SK-N-SH treated with all-trans-retinoic acid at 6 μM for 48 hours (cell line): Measurements from ENCODE around the gene LRRC25.

ENCODE experiments used
- ATAC-seq: fragments of 200-7000 bp; cut with Tn5 transposase; 3 replicates; pipeline ENCODE4 v1.9.1; 2020; ENCODE audit warnings: mild to moderate bottlenecking, moderate library complexity
- ARNTL ChIP-seq: fragments of 450-650 bp; formaldehyde crosslinking; IDR thresholded peaks from 2 replicates; pipeline ENCODE4 v1.5.0; 2020; ENCODE audit warnings: low read depth, mild to moderate bottlenecking, moderate library complexity, borderline replicate concordance
- BACH2 ChIP-seq: fragments of 250-450 bp; sonication (Bioruptor Pico); IDR thresholded peaks from 2 replicates; pipeline ENCODE4 v1.9.0; 2021; ENCODE audit warnings: mild to moderate bottlenecking, borderline replicate concordance
- CSDC2 ChIP-seq: fragments of 250-450 bp; sonication (Bioruptor Pico); IDR thresholded peaks from 2 replicates; pipeline ENCODE4 v1.5.0; 2020; ENCODE audit warnings: mild to moderate bottlenecking, moderate library complexity
- ESRRG ChIP-seq: fragments of 250-450 bp; sonication (Bioruptor Pico); IDR thresholded peaks from 2 replicates; pipeline ENCODE4 v1.6.1; 2021; ENCODE audit warnings: mild to moderate bottlenecking
- GLIS3 ChIP-seq: fragments of 250-450 bp; sonication (Bioruptor Pico); IDR thresholded peaks from 2 replicates; pipeline ENCODE4 v1.5.0; 2020; ENCODE audit warnings: mild to moderate bottlenecking, moderate library complexity
- ISL1 ChIP-seq: fragments of 250-450 bp; sonication (Bioruptor Pico); IDR thresholded peaks from 2 replicates; pipeline ENCODE4 v2.1.2; 2022; ENCODE audit warnings: mild to moderate bottlenecking, moderate library complexity
- OSR1 ChIP-seq: fragments of 250-450 bp; sonication (Bioruptor Pico); IDR thresholded peaks from 2 replicates; pipeline ENCODE4 v1.8.0; 2022; ENCODE audit warnings: moderate library complexity, mild to moderate bottlenecking, inconsistent platforms
- PATZ1 ChIP-seq: fragments of 250-450 bp; sonication (Bioruptor Pico); IDR thresholded peaks from 2 replicates; pipeline ENCODE4 v1.8.0; 2020; ENCODE audit warnings: mild to moderate bottlenecking, moderate library complexity, borderline replicate concordance
- PPARA ChIP-seq: fragments of 250-450 bp; sonication (Bioruptor Pico); IDR thresholded peaks from 2 replicates; pipeline ENCODE4 v1.5.0; 2020; ENCODE audit warnings: mild to moderate bottlenecking, borderline replicate concordance
- RARB ChIP-seq: fragments of 250-450 bp; sonication (Bioruptor Pico); IDR thresholded peaks from 2 replicates; pipeline ENCODE4 v1.8.0; 2021; ENCODE audit warnings: mild to moderate bottlenecking, moderate library complexity
- SNAI2 ChIP-seq: fragments of 250-450 bp; sonication (Bioruptor Pico); IDR thresholded peaks from 2 replicates; pipeline ENCODE4 v1.5.0; 2020; ENCODE audit warnings: mild to moderate bottlenecking, moderate library complexity
- TCF4 ChIP-seq: fragments of 250-450 bp; sonication (Bioruptor Pico); IDR thresholded peaks from 2 replicates; pipeline ENCODE4 v1.8.0; 2021; ENCODE audit warnings: mild to moderate bottlenecking, moderate library complexity, borderline replicate concordance
- TOX ChIP-seq: fragments of 250-450 bp; sonication (Bioruptor Pico); IDR thresholded peaks from 2 replicates; pipeline ENCODE4 v1.8.0; 2021; ENCODE audit warnings: mild to moderate bottlenecking, moderate library complexity, borderline replicate concordance
- ZC3H10 ChIP-seq: fragments of 250-450 bp; sonication (Bioruptor Pico); IDR thresholded peaks from 2 replicates; pipeline ENCODE4 v1.5.1; 2021; ENCODE audit warnings: mild to moderate bottlenecking, moderate library complexity
- ZFP3 ChIP-seq: fragments of 250-450 bp; sonication (Bioruptor Pico); IDR thresholded peaks from 2 replicates; pipeline ENCODE4 v1.5.0; 2020; ENCODE audit warnings: mild to moderate bottlenecking, moderate library complexity
- ZFP30 ChIP-seq: fragments of 450-650 bp; formaldehyde crosslinking; IDR thresholded peaks from 2 replicates; pipeline ENCODE4 v1.5.0; 2022; ENCODE audit warnings: mild to moderate bottlenecking, moderate library complexity
- ZNF70 ChIP-seq: fragments of 450-650 bp; formaldehyde crosslinking; IDR thresholded peaks from 2 replicates; pipeline ENCODE4 v1.5.0; 2020; ENCODE audit warnings: mild to moderate bottlenecking, moderate library complexity
- ZNF8 ChIP-seq: fragments of 450-650 bp; formaldehyde crosslinking; IDR thresholded peaks from 2 replicates; pipeline ENCODE4 v1.5.0; 2020; ENCODE audit warnings: mild to moderate bottlenecking, moderate library complexity
- TF ChIP-seq, protein P1 (sequence below): fragments of 250-450 bp; sonication (Bioruptor Pico); IDR thresholded peaks from 2 replicates; pipeline ENCODE4 v1.5.1; 2021; ENCODE audit warnings: mild to moderate bottlenecking, moderate library complexity
- TF ChIP-seq, protein P2 (sequence below): fragments of 250-450 bp; sonication (Bioruptor Pico); IDR thresholded peaks from 2 replicates; pipeline ENCODE4 v1.8.0; 2021; ENCODE audit warnings: low read depth, mild to moderate bottlenecking, moderate library complexity, borderline replicate concordance

Gene LRRC25

DNA sequence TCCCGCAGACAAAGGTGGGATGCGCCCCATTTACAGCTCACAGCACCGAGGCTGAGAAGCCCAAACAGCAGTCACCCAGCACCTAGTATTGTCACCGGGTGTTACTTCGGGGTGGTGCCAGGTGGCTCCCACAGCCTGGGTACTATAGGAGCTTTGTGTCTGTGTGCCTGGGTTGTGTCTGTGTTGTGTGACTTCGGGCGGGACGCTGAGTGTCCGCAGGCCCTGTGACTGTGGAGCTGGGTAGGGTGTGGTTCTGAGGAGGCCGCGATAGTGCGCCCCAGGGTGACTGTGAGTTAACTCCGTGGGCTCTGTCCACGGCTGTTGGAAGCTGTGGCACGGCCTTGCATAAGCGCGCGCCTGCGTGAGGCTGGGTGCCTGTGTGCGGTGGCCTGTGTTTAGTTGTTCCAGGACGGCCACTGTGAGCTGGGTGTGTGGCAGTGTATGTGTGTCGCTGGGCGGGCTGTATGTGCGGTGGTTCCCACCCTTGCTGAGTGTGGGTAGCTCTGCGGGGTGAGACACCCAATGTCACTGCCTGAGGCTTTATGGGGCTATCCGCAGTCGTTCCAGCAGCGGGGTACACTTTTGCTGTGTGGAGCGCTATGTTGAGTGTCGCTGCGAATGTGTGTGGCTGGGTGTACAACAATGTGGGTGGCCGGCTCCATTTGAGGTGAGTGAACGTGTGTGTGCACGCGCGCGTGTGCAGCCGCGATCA, 21.2 kb upstream of the LRRC25 start:
- TF ChIP-seq ZFP3 (CRISPR knock-in tag), result no peak
- TF ChIP-seq ZNF8 (CRISPR knock-in tag), result no peak
- TF ChIP-seq ZNF70, result no peak
- TF ChIP-seq, protein P1, sequence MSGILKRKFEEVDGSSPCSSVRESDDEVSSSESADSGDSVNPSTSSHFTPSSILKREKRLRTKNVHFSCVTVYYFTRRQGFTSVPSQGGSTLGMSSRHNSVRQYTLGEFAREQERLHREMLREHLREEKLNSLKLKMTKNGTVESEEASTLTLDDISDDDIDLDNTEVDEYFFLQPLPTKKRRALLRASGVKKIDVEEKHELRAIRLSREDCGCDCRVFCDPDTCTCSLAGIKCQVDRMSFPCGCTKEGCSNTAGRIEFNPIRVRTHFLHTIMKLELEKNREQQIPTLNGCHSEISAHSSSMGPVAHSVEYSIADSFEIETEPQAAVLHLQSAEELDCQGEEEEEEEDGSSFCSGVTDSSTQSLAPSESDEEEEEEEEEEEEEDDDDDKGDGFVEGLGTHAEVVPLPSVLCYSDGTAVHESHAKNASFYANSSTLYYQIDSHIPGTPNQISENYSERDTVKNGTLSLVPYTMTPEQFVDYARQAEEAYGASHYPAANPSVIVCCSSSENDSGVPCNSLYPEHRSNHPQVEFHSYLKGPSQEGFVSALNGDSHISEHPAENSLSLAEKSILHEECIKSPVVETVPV, result no peak
- no peak for TF ChIP-seq ESRRG (CRISPR knock-in tag)
- no peak for TF ChIP-seq PPARA (CRISPR knock-in tag)
- no peak for TF ChIP-seq ISL1 (CRISPR knock-in tag)
- no peak for TF ChIP-seq ZC3H10
- no peak for TF ChIP-seq BACH2
- no peak for TF ChIP-seq TOX (CRISPR knock-in tag)
- TF ChIP-seq, protein P2, sequence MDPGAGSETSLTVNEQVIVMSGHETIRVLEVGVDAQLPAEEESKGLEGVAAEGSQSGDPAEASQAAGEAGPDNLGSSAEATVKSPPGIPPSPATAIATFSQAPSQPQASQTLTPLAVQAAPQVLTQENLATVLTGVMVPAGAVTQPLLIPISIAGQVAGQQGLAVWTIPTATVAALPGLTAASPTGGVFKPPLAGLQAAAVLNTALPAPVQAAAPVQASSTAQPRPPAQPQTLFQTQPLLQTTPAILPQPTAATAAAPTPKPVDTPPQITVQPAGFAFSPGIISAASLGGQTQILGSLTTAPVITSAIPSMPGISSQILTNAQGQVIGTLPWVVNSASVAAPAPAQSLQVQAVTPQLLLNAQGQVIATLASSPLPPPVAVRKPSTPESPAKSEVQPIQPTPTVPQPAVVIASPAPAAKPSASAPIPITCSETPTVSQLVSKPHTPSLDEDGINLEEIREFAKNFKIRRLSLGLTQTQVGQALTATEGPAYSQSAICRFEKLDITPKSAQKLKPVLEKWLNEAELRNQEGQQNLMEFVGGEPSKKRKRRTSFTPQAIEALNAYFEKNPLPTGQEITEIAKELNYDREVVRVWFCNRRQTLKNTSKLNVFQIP (CRISPR knock-in tag), result no peak
- TF ChIP-seq SNAI2 (CRISPR knock-in tag), result no peak
- no peak for TF ChIP-seq ARNTL (CRISPR knock-in tag)
- no peak for TF ChIP-seq TCF4 (CRISPR knock-in tag)
- TF ChIP-seq GLIS3 (CRISPR knock-in tag), result no peak
- TF ChIP-seq RARB (CRISPR knock-in tag), result no peak
- ATAC-seq, result no peak

DNA sequence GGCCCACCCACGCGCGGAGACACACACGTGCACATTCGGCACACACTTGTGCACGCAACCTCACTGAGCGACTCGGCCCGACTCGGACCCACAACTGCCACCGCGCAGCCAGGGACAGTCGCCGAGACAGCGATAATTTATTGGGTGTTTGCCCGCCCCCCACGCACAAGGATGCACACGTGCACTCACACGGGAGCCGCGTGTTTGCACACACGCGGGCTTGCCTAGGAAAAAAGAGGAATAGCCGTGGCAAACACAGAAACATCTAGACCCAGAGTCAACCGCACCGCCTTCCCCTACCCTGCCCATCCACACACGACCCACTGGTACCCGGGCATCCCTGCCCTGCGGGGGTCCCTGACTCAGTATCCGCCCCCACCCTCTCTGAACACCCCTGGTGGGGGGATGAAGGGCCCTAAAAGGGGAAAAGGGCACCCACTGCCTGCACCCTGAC, 20.6 kb upstream of the LRRC25 start:
- ATAC-seq, result no peak
- TF ChIP-seq ZFP30 (CRISPR knock-in tag) (no peak), ESRRG (CRISPR knock-in tag) (no peak), ZFP3 (CRISPR knock-in tag) (no peak), PATZ1 (CRISPR knock-in tag) (no peak), CSDC2 (CRISPR knock-in tag) (no peak), TCF4 (CRISPR knock-in tag) (no peak), BACH2 (no peak), PPARA (CRISPR knock-in tag) (no peak), SNAI2 (CRISPR knock-in tag) (no peak), ZC3H10 (no peak), GLIS3 (CRISPR knock-in tag) (no peak), OSR1 (CRISPR knock-in tag) (no peak)
- TF ChIP-seq, protein P1, result no peak
- TF ChIP-seq, protein P2 (CRISPR knock-in tag), result no peak

DNA sequence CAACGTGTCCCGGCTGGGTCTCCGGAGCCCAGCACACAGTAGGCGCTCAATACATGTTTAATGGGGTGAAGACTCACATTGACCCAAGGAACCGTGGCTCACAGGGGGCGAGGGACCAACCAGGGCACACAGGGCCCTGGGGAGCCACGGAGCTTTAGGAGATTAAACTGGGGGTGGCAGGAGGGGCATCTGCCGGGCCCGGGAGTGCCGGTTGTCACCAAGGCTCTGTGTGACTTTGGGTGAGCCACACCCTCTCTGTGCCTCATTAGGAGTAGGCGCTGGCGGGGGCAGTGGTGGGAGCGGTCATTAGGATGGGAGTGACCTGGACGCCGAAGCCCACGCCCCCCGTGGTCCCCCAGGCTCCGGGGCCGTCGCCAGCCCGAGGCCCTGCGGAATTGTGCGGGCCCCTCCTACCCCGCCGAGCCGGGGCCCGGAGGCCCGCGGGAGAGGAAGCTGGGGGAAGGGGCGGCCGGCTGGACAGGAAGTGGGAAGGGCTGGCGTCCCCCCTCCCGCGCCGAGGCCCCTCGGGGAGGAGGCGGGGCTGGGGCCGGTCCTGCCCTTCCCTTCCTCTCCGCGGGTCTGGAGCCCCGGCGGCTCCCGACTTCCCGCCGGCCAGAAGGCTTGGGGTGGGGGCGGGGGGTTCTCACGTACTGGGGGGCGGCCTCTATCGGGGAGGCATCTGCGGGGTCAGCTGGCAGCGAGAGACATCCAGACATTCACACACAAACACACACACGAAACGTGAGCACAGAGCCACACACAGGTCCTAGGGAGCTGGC, 20.0 kb upstream of the LRRC25 start:
- peak; percentile 70 for ATAC-seq
- TF ChIP-seq PATZ1 (CRISPR knock-in tag) (peak; percentile 98), CSDC2 (CRISPR knock-in tag) (0 out of 2 replicates have a peak, but pooled peaks have one; percentile 64), ZFP3 (CRISPR knock-in tag) (0 out of 2 replicates have a peak, but pooled peaks have one; percentile 37), ZC3H10 (no peak)
